SK-N-MC (cell line): ENCODE measurements around the gene CD300A.
"Not testable (repeated sequence)": the region's sequence is repeated elsewhere in the genome, so short reads cannot be mapped to it uniquely, and the experiment has no call there.

Source experiments
- DNase-seq: peaks from one replicate; pipeline ENCODE4 v3.0.0-alpha.2; 2011; ENCODE audit warnings: low read depth, low spot score
- H3K27ac ChIP-seq: fragments of 200-600 bp; sonication (generic); 2 replicates; pipeline ENCODE4 v1.5.1; 2016; ENCODE audit warnings: mixed run types
- H3K36me3 ChIP-seq: fragments of 200-600 bp; sonication (generic); 2 replicates; pipeline ENCODE4 v1.6.1; 2017; ENCODE audit warnings: antibody characterized with exemption, low read length, mixed read lengths; ENCODE audit not compliant: insufficient read depth
- H3K4me3 ChIP-seq: fragments of 200-600 bp; sonication (generic); 2 replicates; pipeline ENCODE4 v1.5.1; 2016
- H3K9ac ChIP-seq: fragments of 200-600 bp; sonication (generic); 2 replicates; pipeline ENCODE4 v1.8.0; 2017; ENCODE audit warnings: mixed run types, mixed read lengths; ENCODE audit not compliant: insufficient read length
- H3K9me3 ChIP-seq: fragments of 200-600 bp; sonication (generic); 2 replicates; pipeline ENCODE4 v1.6.1; 2017; ENCODE audit warnings: low read depth, mild to moderate bottlenecking, antibody characterized with exemption, low read length, moderate library complexity, mixed read lengths
- EZH2 ChIP-seq: fragments of 200-600 bp; sonication (generic); IDR thresholded peaks from one replicate; pipeline ENCODE4 v1.6.1; 2017; ENCODE audit warnings: antibody characterized with exemption
- FOXP2 ChIP-seq: optimal IDR thresholded peaks from 2 replicates; pipeline ENCODE3; 2011; ENCODE audit warnings: mild to moderate bottlenecking, moderate library complexity; ENCODE audit not compliant: insufficient read depth; ENCODE audit errors: extremely low read length, control extremely low read depth
- POLR2AphosphoS5 ChIP-seq: IDR thresholded peaks from 2 replicates; pipeline ENCODE4 v1.6.1; 2012; ENCODE audit warnings: mild to moderate bottlenecking, low read depth, low read length, borderline replicate concordance

Gene CD300A

GRCh38 chr17:74499992-74500391, 33.6 kb downstream of the CD300A start:
- Histone ChIP-seq H3K9ac (no peak overlapping the region), H3K27ac (no peak overlapping the region), H3K9me3 (no peaks in the 10 kb centered on the region), H3K36me3 (no peaks in the 10 kb centered on the region), H3K4me3 (no peak overlapping the region)
- DNase-seq, result no peak
- TF ChIP-seq FOXP2 (no peak), POLR2AphosphoS5 (no peak)

- Histone ChIP-seq H3K27ac (no peak overlapping the region), H3K9me3 (no peaks in the 10 kb centered on the region), H3K9ac (no peak overlapping the region), H3K4me3 (no peak overlapping the region), H3K36me3 (no peaks in the 10 kb centered on the region)
- TF ChIP-seq POLR2AphosphoS5 (no peak), FOXP2 (no peak), EZH2 (no peak)
- no peak for DNase-seq
Observed at GRCh38 chr17:74502861-74503260, 36.4 kb downstream of the CD300A start.

GRCh38 chr17:74503949-74504348, 37.5 kb downstream of the CD300A start:
- not testable (repeated sequence) for H3K9me3 ChIP-seq, DNase-seq, H3K36me3 ChIP-seq, H3K4me3 ChIP-seq, H3K27ac ChIP-seq, H3K9ac ChIP-seq

- H3K27ac ChIP-seq, result no peak overlapping the region
- DNase-seq, result no peak
- TF ChIP-seq EZH2, result no peak
- TF ChIP-seq FOXP2, result no peak
- TF ChIP-seq POLR2AphosphoS5, result no peak
- H3K36me3 ChIP-seq, result no peaks in the 10 kb centered on the region
- no peaks in the 10 kb centered on the region for H3K9me3 ChIP-seq
- no peak overlapping the region for H3K4me3 ChIP-seq
- no peak overlapping the region for H3K9ac ChIP-seq
Observed at GRCh38 chr17:74508156-74508555, 41.7 kb downstream of the CD300A start.

GRCh38 chr17:74512036-74512435, 45.6 kb downstream of the CD300A start:
- Histone ChIP-seq H3K27ac (no peak overlapping the region), H3K9me3 (no peaks in the 10 kb centered on the region), H3K9ac (no peak overlapping the region), H3K4me3 (no peak overlapping the region), H3K36me3 (no peaks in the 10 kb centered on the region)
- TF ChIP-seq POLR2AphosphoS5 (no peak), EZH2 (no peak), FOXP2 (no peak)
- DNase-seq, result no peak

GRCh38 chr17:74512624-74513091, 46.2 kb downstream of the CD300A start:
- Histone ChIP-seq H3K36me3 (no peaks in the 10 kb centered on the region), H3K4me3 (no peak overlapping the region), H3K9ac (no peak overlapping the region), H3K27ac (no peak overlapping the region), H3K9me3 (no peaks in the 10 kb centered on the region)
- DNase-seq, result no peak
- TF ChIP-seq FOXP2 (no peak), EZH2 (no peak), POLR2AphosphoS5 (no peak)

- no peak overlapping the region for H3K27ac ChIP-seq
- H3K36me3 ChIP-seq, result no peaks in the 10 kb centered on the region
- no peak overlapping the region for H3K4me3 ChIP-seq
- no peak overlapping the region for H3K9ac ChIP-seq
- peak; percentile 18 for DNase-seq
- TF ChIP-seq EZH2 (no peak), POLR2AphosphoS5 (no peak), FOXP2 (no peak)
- H3K9me3 ChIP-seq, result no peaks in the 10 kb centered on the region
Observed at GRCh38 chr17:74513987-74514631, 47.7 kb downstream of the CD300A start.

GRCh38 chr17:74514632-74515334, 48.3 kb downstream of the CD300A start:
- Histone ChIP-seq H3K9me3 (no peaks in the 10 kb centered on the region), H3K36me3 (no peaks in the 10 kb centered on the region), H3K9ac (no peak overlapping the region), H3K4me3 (no peak overlapping the region), H3K27ac (no peak overlapping the region)
- DNase-seq, result peak; percentile 20
- TF ChIP-seq EZH2, result no peak
- no peak for TF ChIP-seq POLR2AphosphoS5
- TF ChIP-seq FOXP2, result no peak
